ENCODE measurements around the gene SYNJ2. TPM values are rescaled to one million over a fixed set of nuclear protein-coding genes. Genes with fewer than 3 reads are reported as not detected.
A peak's percentile ranks its signal among the peaks of the same experiment; 100 is the strongest.

SYNJ2 gene
- total RNA-seq, 1 donor from 2014 or later: 23.6 TPM

- peak; percentile 84 for DNase-seq (ENCODE audit: low spot score)
These were observed 44.6 kb downstream of the SYNJ2 start for GRCh38 chr6:158026054-158026900.

GRCh38 chr6:158026901-158027589 is 45.4 kb downstream of the SYNJ2 start:
- no peak for DNase-seq (ENCODE audit: low spot score)

- no peak for DNase-seq (ENCODE audit: low spot score)
These were observed 46.1 kb downstream of the SYNJ2 start for GRCh38 chr6:158027590-158028285.

GRCh38 chr6:158028421-158028820 is 46.8 kb downstream of the SYNJ2 start:
- no peak for DNase-seq (ENCODE audit: low spot score)

- DNase-seq (ENCODE audit: low spot score): no peak
These were observed 47.2 kb downstream of the SYNJ2 start for GRCh38 chr6:158028876-158029275.

GRCh38 chr6:158029668-158030230 is 48.1 kb downstream of the SYNJ2 start:
- DNase-seq (ENCODE audit: low spot score): no peak

GRCh38 chr6:158030380-158031300 is 49.0 kb downstream of the SYNJ2 start:
- no peak for DNase-seq (ENCODE audit: low spot score)

- DNase-seq (ENCODE audit: low spot score): no peak
These were observed 50.0 kb downstream of the SYNJ2 start for GRCh38 chr6:158031381-158032353.

- no peak for DNase-seq (ENCODE audit: low spot score)
These were observed 50.7 kb downstream of the SYNJ2 start for GRCh38 chr6:158032354-158032733.

GRCh38 chr6:158033077-158033750 is 51.6 kb downstream of the SYNJ2 start:
- DNase-seq (ENCODE audit: low spot score): no peak

- DNase-seq (ENCODE audit: low spot score): no peak
These were observed 52.4 kb downstream of the SYNJ2 start for GRCh38 chr6:158033751-158034702.

- no peak for DNase-seq (ENCODE audit: low spot score)
These were observed 54.6 kb downstream of the SYNJ2 start for GRCh38 chr6:158036261-158036660.

- no peak for DNase-seq (ENCODE audit: low spot score)
These were observed 55.4 kb downstream of the SYNJ2 start for GRCh38 chr6:158037021-158037420.

GRCh38 chr6:158037771-158038170 is 56.1 kb downstream of the SYNJ2 start:
- DNase-seq (ENCODE audit: low spot score): no peak

GRCh38 chr6:158038291-158039177 is 56.9 kb downstream of the SYNJ2 start:
- DNase-seq (ENCODE audit: low spot score): no peak

GRCh38 chr6:158039178-158039557 is 57.5 kb downstream of the SYNJ2 start:
- DNase-seq (ENCODE audit: low spot score): no peak

GRCh38 chr6:158039571-158040050 is 57.9 kb downstream of the SYNJ2 start:
- DNase-seq (ENCODE audit: low spot score): no peak
